Activated T-cell treated with anti-CD3 and anti-CD28 coated beads for 48 hours (primary cell): ENCODE data around the gene IGF1.

ENCODE experiments used
- DNase-seq: peaks from one replicate; pipeline ENCODE4 v3.0.0-alpha.2; 2020; ENCODE audit warnings: low read depth

Gene IGF1

GRCh38 chr12:102426599-102427542, 53.5 kb downstream of the IGF1 start:
- DNase-seq: no peak

GRCh38 chr12:102425109-102426039, 55.0 kb downstream of the IGF1 start:
- DNase-seq: no peak

DNA sequence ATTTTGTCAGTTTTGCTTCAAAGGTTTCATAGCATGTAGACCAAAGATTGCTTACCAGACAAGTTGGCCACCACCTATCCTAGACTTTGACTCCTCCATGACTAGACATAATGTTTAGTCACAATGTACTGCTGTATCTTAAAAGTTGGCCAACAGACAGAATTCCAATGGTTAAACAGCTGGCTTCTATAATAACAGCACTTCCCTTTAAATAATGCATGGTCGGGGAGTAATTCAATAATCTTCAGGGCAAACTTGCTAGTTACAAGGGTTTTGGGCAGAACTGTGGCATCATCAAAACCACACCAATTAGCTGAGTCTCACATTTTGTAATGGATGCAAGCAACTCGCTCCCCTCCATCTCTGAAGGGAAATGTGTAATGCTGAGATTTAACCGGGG, 56.9 kb downstream of the IGF1 start:
- no peak for DNase-seq

DNA sequence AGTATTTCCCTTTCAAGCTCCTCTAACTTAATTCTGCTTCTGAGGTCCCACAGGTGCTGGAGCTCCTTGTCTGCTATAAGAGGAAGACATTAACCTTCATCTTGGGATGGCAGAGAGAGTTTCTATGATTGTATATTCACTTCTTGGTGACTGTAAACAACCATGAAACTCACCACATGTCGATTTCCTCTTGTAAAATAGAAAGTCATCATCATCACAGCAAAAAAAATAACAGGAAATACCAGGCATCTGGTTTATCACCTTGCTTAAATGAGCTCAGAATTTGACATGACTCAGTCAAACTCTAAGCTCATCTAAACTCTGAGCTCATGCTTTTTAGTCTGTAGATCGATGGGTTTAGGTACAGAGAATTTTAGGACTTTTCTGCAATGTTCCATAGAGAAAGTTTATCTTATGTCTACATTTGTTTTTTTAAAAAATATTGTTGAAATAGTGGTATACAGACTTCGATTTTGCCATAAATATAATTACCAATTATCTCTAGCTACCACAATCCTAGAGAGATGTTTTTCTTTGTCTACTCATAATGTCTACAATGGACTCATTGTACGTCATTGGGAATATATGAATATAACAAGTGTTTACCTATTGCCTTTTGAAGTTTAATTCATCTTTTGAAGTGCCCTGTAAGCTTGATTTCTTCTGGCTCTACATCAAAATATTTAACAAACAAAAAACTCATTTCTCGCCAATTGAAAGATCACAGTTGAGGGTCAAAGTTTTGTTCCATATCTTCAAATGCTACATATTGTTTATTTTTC, 58.4 kb downstream of the IGF1 start:
- DNase-seq: no peak

GRCh38 chr12:102419094-102419764, 61.1 kb downstream of the IGF1 start:
- DNase-seq: no peak

DNA sequence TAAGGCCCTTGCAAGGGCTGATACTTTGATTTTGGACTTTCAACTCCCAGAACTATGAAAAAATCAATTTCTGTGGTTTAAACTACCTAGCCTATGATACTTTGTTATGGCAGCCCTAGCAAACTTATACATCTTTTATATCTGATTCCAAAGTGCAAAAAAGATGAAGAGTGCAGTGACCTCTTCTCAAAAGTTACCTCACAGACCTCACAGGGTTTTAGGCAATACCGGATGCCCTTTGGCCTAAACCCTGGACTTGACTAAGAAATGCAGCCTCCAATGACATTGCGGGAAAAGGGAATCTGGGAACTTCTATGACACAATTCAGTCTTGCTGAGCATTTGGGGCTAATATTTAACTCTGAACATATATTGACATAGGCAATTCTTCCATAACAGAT, 63.3 kb downstream of the IGF1 start:
- DNase-seq: no peak

DNA sequence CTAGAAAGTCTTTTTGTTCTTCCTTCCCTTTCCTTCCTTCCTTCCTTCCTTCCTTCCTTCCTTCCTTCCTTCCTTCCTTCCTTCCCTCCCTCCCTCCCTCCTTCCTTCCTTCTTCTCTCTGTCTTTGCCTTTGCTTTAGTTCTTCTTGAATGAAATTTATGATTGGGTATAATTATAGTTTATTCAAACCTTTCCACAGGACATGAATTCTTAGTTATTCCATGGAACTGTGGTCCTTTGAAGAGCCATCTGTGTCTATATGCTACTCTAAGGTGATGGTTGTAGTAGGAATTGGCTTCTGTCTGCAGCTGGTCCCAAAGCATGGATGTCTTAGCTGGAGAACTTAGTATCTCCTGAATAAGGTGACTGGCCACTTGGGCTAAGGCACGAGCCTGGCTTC, 64.8 kb downstream of the IGF1 start:
- DNase-seq: no peak

DNA sequence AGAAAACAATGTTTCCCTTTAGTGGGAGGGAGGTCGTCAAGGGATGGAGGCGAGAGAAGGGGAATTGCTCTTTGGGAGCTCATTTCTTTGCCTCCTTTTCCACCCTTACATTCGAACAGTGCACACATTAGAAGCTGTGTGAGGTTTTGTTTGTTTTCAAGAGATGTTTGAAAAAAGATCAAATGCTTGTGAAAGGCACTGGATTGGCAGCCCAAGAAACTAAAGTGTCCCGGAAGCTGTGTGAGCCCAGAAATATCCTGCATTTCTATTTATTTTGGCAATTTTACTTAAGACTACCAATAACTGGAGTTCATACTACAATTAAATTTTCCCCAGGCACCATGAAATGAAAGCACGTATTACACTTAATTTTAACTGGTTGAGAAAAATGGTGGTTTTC, 67.0 kb downstream of the IGF1 start:
- no peak for DNase-seq

- DNase-seq: no peak
Observed at GRCh38 chr12:102410511-102410910, 69.9 kb downstream of the IGF1 start.

GRCh38 chr12:102408487-102409297, 71.7 kb downstream of the IGF1 start:
- DNase-seq: no peak

DNA sequence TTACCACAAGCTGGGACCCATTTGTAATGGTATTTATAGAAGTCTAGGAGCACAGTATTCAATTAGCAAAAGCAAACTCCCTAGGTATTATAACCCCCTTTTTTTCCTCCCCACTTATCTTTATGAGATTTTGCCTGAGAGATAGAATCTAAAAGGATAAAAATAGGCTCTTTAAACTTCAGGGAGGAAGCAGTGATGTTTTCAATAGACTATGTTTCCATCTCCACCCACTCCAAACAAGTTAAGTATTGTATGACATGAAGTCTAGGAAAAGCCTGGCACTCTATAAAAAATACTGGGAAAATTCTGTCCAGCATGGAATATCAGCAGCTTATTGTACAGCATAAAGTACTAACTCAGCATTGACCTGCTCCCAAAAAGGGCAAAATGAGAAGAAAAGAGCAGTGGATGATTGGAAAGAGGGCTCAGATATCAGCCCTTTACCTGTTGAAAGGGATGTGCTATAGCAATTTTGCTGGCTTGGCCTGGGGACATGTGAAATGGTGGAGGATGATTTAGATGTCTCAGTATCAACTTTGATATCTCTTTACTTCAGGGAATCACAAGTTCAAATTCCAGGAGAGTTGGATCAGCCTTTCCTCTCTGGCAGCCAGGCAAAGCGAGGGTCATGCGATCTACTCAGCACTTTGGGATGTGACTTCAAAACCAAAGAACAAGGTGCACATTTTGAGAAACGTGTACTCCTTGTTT, 72.4 kb downstream of the IGF1 start:
- DNase-seq: no peak

DNA sequence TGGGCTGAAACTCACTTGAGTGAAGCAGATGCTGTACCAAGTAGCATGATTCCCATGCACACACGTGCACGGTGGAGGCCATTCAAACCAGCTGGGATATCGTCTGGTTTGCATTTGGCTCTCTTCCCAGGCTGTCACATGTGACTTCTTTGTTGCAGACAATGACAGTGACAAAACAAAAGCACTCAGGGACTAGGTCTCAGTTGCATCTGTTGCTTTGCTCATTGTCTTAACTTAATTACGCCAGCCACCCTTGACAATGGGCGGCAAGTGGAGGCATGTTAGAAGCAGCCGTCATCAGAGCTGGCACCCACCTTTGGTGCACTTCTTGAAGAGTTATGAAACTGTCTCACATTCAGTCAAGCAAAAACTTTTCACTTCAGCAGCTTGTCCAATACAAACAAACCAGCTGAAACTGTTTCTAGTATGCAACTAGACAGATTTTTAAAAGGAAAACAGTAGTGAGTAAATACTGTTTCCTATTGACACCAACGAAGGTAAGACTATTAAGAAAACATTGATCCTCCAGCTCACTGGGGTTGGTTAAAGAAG, 74.3 kb downstream of the IGF1 start:
- DNase-seq: no peak

GRCh38 chr12:102401087-102401486, 79.3 kb downstream of the IGF1 start:
- DNase-seq: no peak

- no peak for DNase-seq
Observed at GRCh38 chr12:102399653-102400052, 80.7 kb downstream of the IGF1 start.

- DNase-seq: no peak
Observed at GRCh38 chr12:102396276-102396675, 84.1 kb downstream of the IGF1 start.

- DNase-seq: no peak
Observed at GRCh38 chr12:102394200-102394599, 86.2 kb downstream of the IGF1 start.

DNA sequence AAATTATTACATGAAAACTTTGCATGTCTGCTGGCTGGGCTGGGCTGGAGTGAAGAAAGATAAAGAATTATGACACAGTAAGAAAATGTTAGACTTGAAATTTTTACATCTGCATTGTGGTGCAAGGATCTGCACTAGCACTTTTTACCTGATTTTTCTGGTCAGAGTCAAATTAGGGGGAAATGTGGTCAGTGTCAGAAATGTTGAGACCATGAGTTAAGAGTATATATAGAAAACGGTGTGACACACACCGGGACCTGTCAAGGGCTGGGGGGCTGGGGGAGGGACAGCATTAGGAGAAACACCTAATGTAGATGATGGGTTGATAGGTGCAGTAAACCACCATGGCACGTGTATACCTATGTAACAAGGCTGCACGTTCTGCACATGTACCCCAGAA, 90.3 kb downstream of the IGF1 start:
- DNase-seq: no peak

- DNase-seq: no peak
Observed at GRCh38 chr12:102388469-102388868, 91.9 kb downstream of the IGF1 start.

DNA sequence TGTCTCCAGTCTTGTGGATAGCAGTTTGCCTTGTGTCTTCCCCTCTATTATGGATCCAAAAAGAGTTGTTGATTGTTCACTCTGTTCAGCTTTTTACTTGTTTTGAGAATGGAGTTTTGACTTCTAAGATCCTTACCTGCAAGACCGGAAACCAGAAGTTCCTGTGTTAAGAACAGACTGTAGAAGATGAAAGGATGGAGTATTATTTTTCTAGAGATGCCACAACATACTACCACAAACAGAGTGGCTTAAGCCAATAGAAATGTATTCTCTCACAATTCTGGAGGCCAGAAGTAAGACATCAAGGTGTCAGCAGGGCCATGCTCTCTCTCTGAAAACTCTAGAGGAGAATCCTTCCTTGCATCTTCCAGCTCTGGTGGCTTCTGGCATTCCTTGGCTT, 95.0 kb downstream of the IGF1 start:
- DNase-seq: no peak
